ENCODE data around the gene MGRN1.
"Not testable (repeated sequence)": the region's sequence is repeated elsewhere in the genome, so short reads cannot be mapped to it uniquely, and the experiment has no call there.

The MGRN1 gene

GRCh38 chr16:4625560-4626159, 1.0 kb downstream of the MGRN1 start:
- no peak for FAIRE-seq

- no peak for FAIRE-seq
These were observed 1.8 kb downstream of the MGRN1 start for GRCh38 chr16:4626396-4626795.

GRCh38 chr16:4628283-4628682, 3.7 kb downstream of the MGRN1 start:
- FAIRE-seq, result no peak

GRCh38 chr16:4631444-4631843, 6.8 kb downstream of the MGRN1 start:
- FAIRE-seq, result no peak

- no peak for FAIRE-seq
These were observed 9.4 kb downstream of the MGRN1 start for GRCh38 chr16:4633910-4634635.

- no peak for FAIRE-seq
These were observed 10.1 kb downstream of the MGRN1 start for GRCh38 chr16:4634768-4635167.

GRCh38 chr16:4636196-4636595, 11.6 kb downstream of the MGRN1 start:
- no peak for FAIRE-seq

GRCh38 chr16:4637501-4638166, 13.0 kb downstream of the MGRN1 start:
- no peak for FAIRE-seq

- FAIRE-seq, result no peak
These were observed 15.4 kb downstream of the MGRN1 start for GRCh38 chr16:4639899-4640509.

GRCh38 chr16:4640572-4641305, 16.1 kb downstream of the MGRN1 start:
- FAIRE-seq, result no peak

- no peak for FAIRE-seq
These were observed 16.7 kb downstream of the MGRN1 start for GRCh38 chr16:4641306-4641687.

GRCh38 chr16:4641895-4642294, 17.3 kb downstream of the MGRN1 start:
- no peak for FAIRE-seq

GRCh38 chr16:4646773-4647643, 22.4 kb downstream of the MGRN1 start:
- FAIRE-seq, result no peak

- no peak for FAIRE-seq
These were observed 23.0 kb downstream of the MGRN1 start for GRCh38 chr16:4647644-4647980.

- FAIRE-seq, result no peak
These were observed 24.3 kb downstream of the MGRN1 start for GRCh38 chr16:4648917-4649316.

GRCh38 chr16:4649744-4650442, 25.3 kb downstream of the MGRN1 start:
- no peak for FAIRE-seq

GRCh38 chr16:4650443-4651074, 25.9 kb downstream of the MGRN1 start:
- not testable (repeated sequence) for FAIRE-seq

GRCh38 chr16:4651827-4652226, 27.2 kb downstream of the MGRN1 start:
- FAIRE-seq, result no peak

GRCh38 chr16:4652561-4652960, 27.9 kb downstream of the MGRN1 start:
- FAIRE-seq, result no peak

GRCh38 chr16:4654011-4654963, 29.7 kb downstream of the MGRN1 start:
- no peak for FAIRE-seq

Measured in TTC549 (cell line).